Endothelial cell of umbilical vein (primary cell): Measurements from ENCODE around the gene OR2H2.

Source experiments
- CTCF ChIP-seq, 2 donors: IDR thresholded peaks; 1 replicate in 1 of 2; 2 replicates in 1 of 2; pipeline ENCODE4 v1.5.1; 2011; ENCODE audit warnings: low read length in 2 of 2, mild to moderate bottlenecking in 2 of 2, moderate library complexity in 2 of 2, control low read depth in 1 of 2, inconsistent platforms in 1 of 2, low read depth in 1 of 2; ENCODE audit not compliant: insufficient read depth in 1 of 2; ENCODE audit errors: extremely low read depth in 1 of 2
- EZH2 ChIP-seq: IDR thresholded peaks from 2 replicates; pipeline ENCODE4 v1.6.1; 2012; ENCODE audit warnings: borderline replicate concordance, low read depth, mild to moderate bottlenecking, moderate library complexity, low read length, inconsistent platforms; ENCODE audit not compliant: severe bottlenecking
- MAX ChIP-seq: IDR thresholded peaks from 2 replicates; pipeline ENCODE4 v1.6.1; 2011; ENCODE audit not compliant: insufficient read depth, insufficient read length
- MYC ChIP-seq: IDR thresholded peaks from one replicate; pipeline ENCODE4 v1.6.1; 2011; ENCODE audit warnings: mild to moderate bottlenecking, low read depth, low read length
- POLR2A ChIP-seq: IDR thresholded peaks from 2 replicates; pipeline ENCODE4 v1.6.1; 2012; ENCODE audit warnings: low read depth, mild to moderate bottlenecking, control low read depth, low read length

- TF ChIP-seq CTCF (IDR thresholded peaks at IDR 0.05; ENCODE audit: extremely low read depth in 1 of 2, insufficient read depth in 1 of 2, low read depth in 1 of 2, low read length in 2 of 2) = no peak
- TF ChIP-seq POLR2A = no peak
- TF ChIP-seq MAX = no peak
- TF ChIP-seq EZH2 = no peak
- TF ChIP-seq MYC = no peak
These were observed 5.4 kb downstream of the OR2H2 start for GRCh38 chr6:29590218-29590808.
